Measurements from ENCODE around the gene GATAD2A.

DNA sequence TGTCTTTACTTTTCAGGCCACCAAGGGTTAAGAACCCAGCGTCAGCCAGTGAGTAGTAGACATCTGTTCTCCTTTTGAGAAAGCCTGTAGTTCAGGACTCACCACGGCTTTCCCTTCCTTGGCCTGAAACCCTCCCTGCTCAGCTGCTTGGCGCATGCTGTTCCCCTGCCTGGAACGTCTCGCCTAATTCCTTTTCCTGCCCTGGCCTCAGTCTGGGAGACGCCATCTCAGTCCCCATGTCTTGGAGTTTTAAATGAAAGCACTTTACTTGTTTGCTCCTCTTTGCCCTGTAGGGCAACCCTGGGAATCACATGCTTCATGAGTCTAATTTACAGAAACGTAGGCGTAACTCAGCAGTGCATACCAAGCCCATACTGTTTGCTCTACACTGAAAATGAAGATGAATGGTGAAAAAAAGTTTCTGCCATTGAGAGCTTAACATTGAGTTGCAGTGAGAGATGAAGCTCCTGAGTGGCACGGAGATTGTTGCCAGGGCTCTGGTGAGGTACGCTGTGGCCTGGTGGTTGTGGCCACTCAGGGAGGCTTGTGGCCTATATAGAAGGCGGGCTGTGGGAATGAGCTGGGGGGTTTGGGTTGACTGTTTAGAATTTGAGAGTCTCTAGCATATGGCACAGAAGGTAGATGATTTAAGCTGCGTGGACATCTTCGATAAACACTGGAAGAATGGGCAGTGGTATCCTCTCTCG is 52.8 kb downstream of the GATAD2A start:
- TF ChIP-seq, protein P1, sequence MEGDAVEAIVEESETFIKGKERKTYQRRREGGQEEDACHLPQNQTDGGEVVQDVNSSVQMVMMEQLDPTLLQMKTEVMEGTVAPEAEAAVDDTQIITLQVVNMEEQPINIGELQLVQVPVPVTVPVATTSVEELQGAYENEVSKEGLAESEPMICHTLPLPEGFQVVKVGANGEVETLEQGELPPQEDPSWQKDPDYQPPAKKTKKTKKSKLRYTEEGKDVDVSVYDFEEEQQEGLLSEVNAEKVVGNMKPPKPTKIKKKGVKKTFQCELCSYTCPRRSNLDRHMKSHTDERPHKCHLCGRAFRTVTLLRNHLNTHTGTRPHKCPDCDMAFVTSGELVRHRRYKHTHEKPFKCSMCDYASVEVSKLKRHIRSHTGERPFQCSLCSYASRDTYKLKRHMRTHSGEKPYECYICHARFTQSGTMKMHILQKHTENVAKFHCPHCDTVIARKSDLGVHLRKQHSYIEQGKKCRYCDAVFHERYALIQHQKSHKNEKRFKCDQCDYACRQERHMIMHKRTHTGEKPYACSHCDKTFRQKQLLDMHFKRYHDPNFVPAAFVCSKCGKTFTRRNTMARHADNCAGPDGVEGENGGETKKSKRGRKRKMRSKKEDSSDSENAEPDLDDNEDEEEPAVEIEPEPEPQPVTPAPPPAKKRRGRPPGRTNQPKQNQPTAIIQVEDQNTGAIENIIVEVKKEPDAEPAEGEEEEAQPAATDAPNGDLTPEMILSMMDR (IDR thresholded peaks at IDR 0.05; ENCODE audit: borderline replicate concordance, extremely low read depth, low read length, poor library complexity, severe bottlenecking) = no peak
- no peak for TF ChIP-seq EZH2 (IDR thresholded peaks at IDR 0.05; ENCODE audit: borderline replicate concordance, low read depth, low read length, severe bottlenecking)

All from DND-41 (cell line).